Keratinocyte (primary cell): ENCODE measurements around the gene TIMM23. TPM values are rescaled to one million over a fixed set of nuclear protein-coding genes. Genes with fewer than 3 reads are reported as not detected.
"Not testable (repeated sequence)": the region's sequence is repeated elsewhere in the genome, so short reads cannot be mapped to it uniquely, and the experiment has no call there.

Experiments used
- DNase-seq: peaks from one replicate; pipeline ENCODE4 v3.0.0-alpha.2; 2011; ENCODE audit warnings: low read depth, missing footprints, low spot score
- FAIRE-seq: peaks from 2 replicates; lab custom pipeline; 2011; peaks lifted over from hg19 to GRCh38; lab: Jason Lieb, UNC
- H2AFZ ChIP-seq: 2 replicates; pipeline ENCODE4 v1.6.0; 2012; ENCODE audit warnings: low read length, control low read depth, inconsistent platforms; ENCODE audit not compliant: control insufficient read depth
- H3K27ac ChIP-seq: 2 replicates; pipeline ENCODE4 v1.5.1; 2011; ENCODE audit warnings: low read length; ENCODE audit not compliant: control insufficient read depth, insufficient read depth
- H3K27me3 ChIP-seq: 3 replicates; pipeline ENCODE4 v1.6.0; 2011; ENCODE audit warnings: low read length; ENCODE audit not compliant: control insufficient read depth, insufficient read depth; ENCODE audit errors: extremely low read depth
- H3K36me3 ChIP-seq, 2 experiments: 2 replicates in 1 of 2; 3 replicates in 1 of 2; pipeline ENCODE4 v1.5.1; 2011; ENCODE audit warnings: low read length in 2 of 2, mild to moderate bottlenecking in 1 of 2; ENCODE audit not compliant: control insufficient read depth in 2 of 2, insufficient read depth in 2 of 2; ENCODE audit errors: extremely low read depth in 1 of 2
- H3K4me1 ChIP-seq: 3 replicates; pipeline ENCODE4 v1.5.1; 2011; ENCODE audit warnings: low read length; ENCODE audit not compliant: control insufficient read depth, insufficient read depth; ENCODE audit errors: extremely low read depth
- H3K4me2 ChIP-seq: 3 replicates; pipeline ENCODE4 v1.6.0; 2011; ENCODE audit warnings: low read depth, low read length; ENCODE audit not compliant: control insufficient read depth, insufficient read depth; ENCODE audit errors: extremely low read depth
- H3K4me3 ChIP-seq, 3 experiments: fragments of 200-600 bp in 1 of 3; sonication (generic) in 1 of 3; 2 replicates in 2 of 3; 3 replicates in 1 of 3; pipeline ENCODE4 v1.5.1; 2011 to 2016; ENCODE audit warnings: low read length in 3 of 3, mild to moderate bottlenecking in 3 of 3, control low read depth in 2 of 3, inconsistent platforms in 1 of 3, low read depth in 1 of 3, mixed read lengths in 1 of 3, mixed run types in 1 of 3, moderate library complexity in 1 of 3; ENCODE audit not compliant: control insufficient read depth in 2 of 3, insufficient read depth in 2 of 3; ENCODE audit errors: extremely low read depth in 1 of 3
- H3K79me2 ChIP-seq: 2 replicates; pipeline ENCODE4 v1.6.0; 2012; ENCODE audit warnings: low read length; ENCODE audit not compliant: control insufficient read depth, insufficient read depth
- H3K9ac ChIP-seq: 3 replicates; pipeline ENCODE4 v1.6.0; 2011; ENCODE audit warnings: low read length; ENCODE audit not compliant: control insufficient read depth, insufficient read depth; ENCODE audit errors: extremely low read depth
- H3K9me1 ChIP-seq: 3 replicates; pipeline ENCODE4 v1.6.0; 2011; ENCODE audit warnings: low read length; ENCODE audit not compliant: control insufficient read depth, insufficient read depth; ENCODE audit errors: extremely low read depth
- H3K9me3 ChIP-seq: 2 replicates; pipeline ENCODE4 v1.5.1; 2012; ENCODE audit warnings: low read depth, low read length; ENCODE audit not compliant: control insufficient read depth
- H4K20me1 ChIP-seq: 3 replicates; pipeline ENCODE4 v1.6.0; 2011; ENCODE audit warnings: low read length; ENCODE audit not compliant: control insufficient read depth, insufficient read depth; ENCODE audit errors: extremely low read depth
- EZH2 ChIP-seq: IDR thresholded peaks from one replicate; pipeline ENCODE4 v1.6.1; 2012; ENCODE audit warnings: inconsistent platforms, mild to moderate bottlenecking, low read length, moderate library complexity
- dilution Hi-C: fragments of 300-500 bp; cut with MboI; formaldehyde crosslinking; loops from one replicate; pipeline ENCODE4 v1.7.0; 2020; ENCODE audit warnings: low sequenced_read_pairs; ENCODE audit not compliant: extremely low pct_ligation_motif_present
- polyA plus RNA-seq, 5 experiments: library from polyadenylated mRNA; depleted of rRNA in 3 of 5; stranded (reverse) in 3 of 5; stranded (forward) in 1 of 5; unstranded in 1 of 5; fragments of >200 nt; gene quantifications; 1 replicate in 1 of 5; 2 replicates in 3 of 5; 3 replicates in 1 of 5; pipeline versions ENCODE4 v1.2.1 to v1.2.3, GENCODE V29; 2011 to 2012; ENCODE audit warnings: missing spikeins in 2 of 5, low read depth in 1 of 5, low replicate concordance in 1 of 5
- TF ChIP-seq, protein P1 (sequence below), 3 experiments: IDR thresholded peaks in 1 of 3; conservative IDR thresholded peaks in 1 of 3; optimal IDR thresholded peaks in 1 of 3; 2 replicates in 2 of 3; 3 replicates in 1 of 3; pipeline versions ENCODE3 to v1.5.1; 2011; ENCODE audit warnings: low read length in 3 of 3, mild to moderate bottlenecking in 3 of 3, moderate library complexity in 2 of 3, control low read depth in 1 of 3, inconsistent platforms in 1 of 3; ENCODE audit not compliant: insufficient read depth in 2 of 3; ENCODE audit errors: extremely low read depth in 1 of 3

Gene TIMM23
- polyA plus RNA-seq, 1 donor (not counting 4 experiments of a cell fraction or from before 2014, with no cell fraction given): 172 TPM

DNA sequence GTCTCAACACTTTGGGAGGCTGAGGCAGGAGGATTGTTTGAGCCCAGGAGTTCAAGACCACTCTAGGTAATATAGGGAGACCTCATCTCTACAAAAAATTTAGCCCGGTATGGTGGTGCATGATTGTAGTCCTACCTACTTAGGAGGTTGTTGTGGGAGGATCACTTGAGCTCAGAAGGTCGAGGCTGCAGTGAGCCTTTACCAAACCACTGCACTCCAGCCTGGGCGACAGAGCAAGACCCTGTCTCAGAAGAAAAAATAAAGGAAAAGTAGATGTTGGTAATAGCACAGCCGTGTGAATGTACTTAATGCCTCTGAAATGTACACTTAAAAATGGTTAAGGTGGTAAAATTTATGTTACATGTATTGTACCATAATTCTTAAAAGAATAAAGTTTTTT lies 25.3 kb downstream of the TIMM23 start:
- H3K79me2 ChIP-seq: peaks cover 4% of the 10 kb centered on the region
- H3K4me2 ChIP-seq: no peak overlapping the region
- no peaks in the 10 kb centered on the region for H3K4me1 ChIP-seq
- no peaks in the 10 kb centered on the region for H3K27me3 ChIP-seq
- DNase-seq (no peak), FAIRE-seq (no peak)
- H3K4me3 ChIP-seq: no peak overlapping the region
- H3K9ac ChIP-seq: no peak overlapping the region
- no peaks in the 10 kb centered on the region for H4K20me1 ChIP-seq
- no peak overlapping the region for H2AFZ ChIP-seq
- H3K9me3 ChIP-seq: no peaks in the 10 kb centered on the region
- no peaks in the 10 kb centered on the region for H3K9me1 ChIP-seq
- dilution Hi-C loops: no loop called here
- H3K27ac ChIP-seq: no peak overlapping the region
- TF ChIP-seq EZH2: no peak
- TF ChIP-seq, protein P1, sequence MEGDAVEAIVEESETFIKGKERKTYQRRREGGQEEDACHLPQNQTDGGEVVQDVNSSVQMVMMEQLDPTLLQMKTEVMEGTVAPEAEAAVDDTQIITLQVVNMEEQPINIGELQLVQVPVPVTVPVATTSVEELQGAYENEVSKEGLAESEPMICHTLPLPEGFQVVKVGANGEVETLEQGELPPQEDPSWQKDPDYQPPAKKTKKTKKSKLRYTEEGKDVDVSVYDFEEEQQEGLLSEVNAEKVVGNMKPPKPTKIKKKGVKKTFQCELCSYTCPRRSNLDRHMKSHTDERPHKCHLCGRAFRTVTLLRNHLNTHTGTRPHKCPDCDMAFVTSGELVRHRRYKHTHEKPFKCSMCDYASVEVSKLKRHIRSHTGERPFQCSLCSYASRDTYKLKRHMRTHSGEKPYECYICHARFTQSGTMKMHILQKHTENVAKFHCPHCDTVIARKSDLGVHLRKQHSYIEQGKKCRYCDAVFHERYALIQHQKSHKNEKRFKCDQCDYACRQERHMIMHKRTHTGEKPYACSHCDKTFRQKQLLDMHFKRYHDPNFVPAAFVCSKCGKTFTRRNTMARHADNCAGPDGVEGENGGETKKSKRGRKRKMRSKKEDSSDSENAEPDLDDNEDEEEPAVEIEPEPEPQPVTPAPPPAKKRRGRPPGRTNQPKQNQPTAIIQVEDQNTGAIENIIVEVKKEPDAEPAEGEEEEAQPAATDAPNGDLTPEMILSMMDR (optimal IDR thresholded peaks at IDR 0.05 in 1 of 3, IDR thresholded peaks at IDR 0.05 in 1 of 3, conservative IDR thresholded peaks at IDR 0.05 in 1 of 3; ENCODE audit: extremely low read depth in 1 of 3, insufficient read depth in 2 of 3, low read length in 3 of 3): no peak
- H3K36me3 ChIP-seq: peaks cover 0 to 7% of the 10 kb centered on the region in 2 experiments

DNA sequence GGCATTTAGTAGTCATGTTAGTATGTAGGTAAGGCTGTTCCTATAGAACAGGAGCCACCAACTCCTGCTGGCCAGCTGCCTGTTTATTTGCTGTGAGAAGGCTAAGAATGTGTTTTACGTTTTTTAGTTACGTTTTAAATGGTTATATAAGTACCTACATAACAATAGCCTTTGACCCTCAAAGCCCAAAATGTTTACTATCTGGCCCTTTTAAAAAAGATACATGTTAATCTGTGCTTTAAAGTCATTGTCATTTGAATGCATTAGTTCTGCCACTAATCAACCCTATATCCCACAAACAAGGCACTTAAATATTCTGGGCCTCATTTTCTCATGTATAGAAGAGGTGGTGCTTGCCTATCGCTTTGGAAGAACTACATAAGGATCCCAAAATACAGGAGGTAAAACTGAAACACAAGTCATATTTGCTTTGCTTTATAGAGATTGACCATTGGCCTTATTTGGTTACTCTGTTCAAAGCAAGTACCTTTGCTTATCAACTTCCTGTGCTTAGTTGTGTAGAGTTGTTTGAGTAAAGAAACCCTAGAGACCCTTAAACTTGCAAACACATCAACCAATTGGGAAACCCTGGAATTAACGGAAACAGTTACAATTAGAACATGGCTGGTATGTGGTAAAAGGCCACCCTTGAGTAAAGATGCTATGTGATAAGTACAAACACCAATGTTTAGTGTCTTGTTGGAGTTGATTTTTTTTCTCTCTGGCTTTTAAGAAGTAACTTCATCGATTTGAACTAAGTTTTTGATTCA lies 25.9 kb downstream of the TIMM23 start:
- H3K4me1 ChIP-seq: no peaks in the 10 kb centered on the region
- no peaks in the 10 kb centered on the region for H3K27me3 ChIP-seq
- dilution Hi-C loops: no loop called here
- no peak for DNase-seq
- FAIRE-seq: no peak
- no peak overlapping the region for H3K27ac ChIP-seq
- peaks cover 3 to 8% of the 10 kb centered on the region in 2 experiments for H3K36me3 ChIP-seq
- H3K4me3 ChIP-seq: no peak overlapping the region
- peaks cover 4% of the 10 kb centered on the region for H3K79me2 ChIP-seq
- no peaks in the 10 kb centered on the region for H4K20me1 ChIP-seq
- H3K9me3 ChIP-seq: no peaks in the 10 kb centered on the region
- H3K4me2 ChIP-seq: no peak overlapping the region
- no peaks in the 10 kb centered on the region for H3K9me1 ChIP-seq
- H2AFZ ChIP-seq: no peak overlapping the region
- TF ChIP-seq, protein P1 (optimal IDR thresholded peaks at IDR 0.05 in 1 of 3, IDR thresholded peaks at IDR 0.05 in 1 of 3, conservative IDR thresholded peaks at IDR 0.05 in 1 of 3; ENCODE audit: extremely low read depth in 1 of 3, insufficient read depth in 2 of 3, low read length in 3 of 3): no peak
- no peak for TF ChIP-seq EZH2
- H3K9ac ChIP-seq: no peak overlapping the region

DNA sequence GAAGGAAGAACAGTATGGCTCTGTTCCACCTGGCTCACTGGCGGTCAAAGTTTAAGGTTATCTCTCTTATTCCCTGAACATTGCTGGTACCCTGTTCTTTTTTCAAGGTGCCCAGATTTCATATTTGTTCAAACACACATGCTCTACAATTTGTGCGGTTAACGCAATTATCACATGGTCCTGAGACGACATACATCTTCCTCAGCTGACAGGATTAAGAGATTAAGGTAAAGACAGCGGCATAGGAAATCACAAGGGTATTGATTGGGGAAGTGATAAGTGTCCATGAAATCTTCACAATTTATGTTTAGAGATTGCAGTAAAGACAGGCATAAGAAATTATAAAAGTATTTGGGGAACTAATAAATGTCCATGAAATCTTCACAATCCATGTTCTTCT lies 27.7 kb downstream of the TIMM23 start:
- H3K9ac ChIP-seq, H4K20me1 ChIP-seq, H3K27me3 ChIP-seq, H3K27ac ChIP-seq, H3K9me1 ChIP-seq, H3K79me2 ChIP-seq, DNase-seq, dilution Hi-C loops, H3K4me1 ChIP-seq, H3K9me3 ChIP-seq, FAIRE-seq, H2AFZ ChIP-seq, H3K4me3 ChIP-seq, H3K4me2 ChIP-seq: not testable (repeated sequence)
- H3K36me3 ChIP-seq: peaks cover 12 to 16% of the 10 kb centered on the region in 2 experiments
